HepG2 (cell line): ENCODE data around the gene NTM. TPM values are rescaled to one million over a fixed set of nuclear protein-coding genes. Genes with fewer than 3 reads are reported as not detected.

Experiments used
- ATAC-seq: fragments of 200-7000 bp; cut with Tn5 transposase; 3 replicates; pipeline ENCODE4 v1.9.1; 2020; ENCODE audit warnings: mild to moderate bottlenecking, moderate library complexity
- BruUV-seq: library from RNA; stranded (reverse); fragments of 400-500 nt; replicated peaks from 2 replicates; lab custom pipeline; 2021; lab: Mats Ljungman, UMichigan
- CTCF ChIA-PET: fragments of 300-600 bp; formaldehyde crosslinking; extraction: SDS; loops from one replicate; lab custom pipeline; 2021; ENCODE audit warnings: low total read pairs, inconsistent platforms, low intra/inter-chr PET ratio; lab: Yijun Ruan, JAX
- POLR2A ChIA-PET: fragments of 350-600 bp; sonication (Branson Sonifier 250); formaldehyde crosslinking; loops from one replicate; lab custom pipeline; 2020; ENCODE audit warnings: antibody characterized with exemption, inconsistent platforms; lab: Yijun Ruan, JAX
- DNase-seq: peaks from one replicate; pipeline ENCODE4 v3.0.0-alpha.2; 2015; ENCODE audit warnings: low spot score
- FAIRE-seq: peaks from 3 replicates; lab custom pipeline; 2011; peaks lifted over from hg19 to GRCh38; lab: Jason Lieb, UNC
- H2AFZ ChIP-seq: one replicate; pipeline ENCODE4 v1.6.1; 2011; ENCODE audit warnings: low read length, inconsistent platforms
- H3K27ac ChIP-seq: fragments of 300-600 bp; 3 replicates; pipeline ENCODE4 v1.8.0; 2011; ENCODE audit warnings: mixed run types, mild to moderate bottlenecking, mixed read lengths, low read length, inconsistent platforms; ENCODE audit not compliant: insufficient read depth; ENCODE audit errors: extremely low read length
- H3K27me3 ChIP-seq, 2 experiments: fragments of 200-600 bp in 1 of 2; 2 replicates in 1 of 2; 3 replicates in 1 of 2; pipeline versions ENCODE4 v1.6.0 to v1.8.0; 2011; ENCODE audit warnings: low read length in 2 of 2, mild to moderate bottlenecking in 2 of 2, moderate library complexity in 2 of 2, inconsistent platforms in 1 of 2; ENCODE audit not compliant: insufficient read depth in 2 of 2, control insufficient read depth in 1 of 2
- H3K36me3 ChIP-seq, 2 experiments: fragments of 200-600 bp in 1 of 2; replicated peaks in 1 of 2; 2 replicates in 1 of 2; 3 replicates in 1 of 2; pipeline versions ENCODE4 v1.5.1 to v1.8.0; 2011; ENCODE audit warnings: low read length in 2 of 2, inconsistent platforms in 1 of 2; ENCODE audit not compliant: insufficient read depth in 2 of 2, control insufficient read depth in 1 of 2
- H3K4me1 ChIP-seq: 2 replicates; pipeline ENCODE4 v1.5.1; 2012; ENCODE audit warnings: low read length, inconsistent platforms; ENCODE audit not compliant: insufficient read depth
- H3K4me2 ChIP-seq: 2 replicates; pipeline ENCODE4 v1.6.0; 2011; ENCODE audit warnings: low read depth, low read length, inconsistent platforms
- H3K4me3 ChIP-seq, 3 experiments: fragments of 200-600 bp in 1 of 3; sonication (generic), shearing (Covaris generic) in 1 of 3; replicated peaks in 1 of 3; 2 replicates each; pipeline ENCODE4 v1.5.1; 2011 to 2016; ENCODE audit warnings: low read length in 3 of 3, inconsistent platforms in 2 of 3, low read depth in 2 of 3, mild to moderate bottlenecking in 2 of 3, control low read depth in 1 of 3, mixed read lengths in 1 of 3; ENCODE audit not compliant: insufficient read depth in 1 of 3
- H3K79me2 ChIP-seq: one replicate; pipeline ENCODE4 v1.6.1; 2011; ENCODE audit warnings: low read length, inconsistent platforms; ENCODE audit not compliant: insufficient read depth
- H3K9ac ChIP-seq: 2 replicates; pipeline ENCODE4 v1.6.0; 2011; ENCODE audit warnings: mild to moderate bottlenecking, low read depth, low read length, inconsistent platforms; ENCODE audit not compliant: insufficient read depth
- H3K9me3 ChIP-seq: 2 replicates; pipeline ENCODE4 v1.5.1; 2012; ENCODE audit warnings: mild to moderate bottlenecking, low read length
- H4K20me1 ChIP-seq: 2 replicates; pipeline ENCODE4 v1.6.0; 2011; ENCODE audit warnings: inconsistent platforms, mild to moderate bottlenecking, low read length, moderate library complexity; ENCODE audit not compliant: insufficient read depth
- BRD4 ChIP-seq: sonication (generic); formaldehyde crosslinking; IDR thresholded peaks from 2 replicates; pipeline ENCODE4 v1.4.0; 2020; ENCODE audit warnings: missing genetic modification reagents
- FOSL2 ChIP-seq: sonication (generic); formaldehyde crosslinking; IDR thresholded peaks from 2 replicates; pipeline ENCODE4 v1.4.0; 2020; ENCODE audit warnings: missing genetic modification reagents
- FOXM1 ChIP-seq: sonication (generic); formaldehyde crosslinking; IDR thresholded peaks from 2 replicates; pipeline ENCODE4 v1.5.0; 2020; ENCODE audit warnings: missing genetic modification reagents
- HNRNPLL ChIP-seq: fragments of 200-400 bp; formaldehyde crosslinking; IDR thresholded peaks from 2 replicates; pipeline ENCODE4 v1.6.1; 2017; ENCODE audit warnings: mild to moderate bottlenecking, low read depth, low read length; ENCODE audit not compliant: poor library complexity, severe bottlenecking
- IKZF1 ChIP-seq: fragments of 450-650 bp; IDR thresholded peaks from 2 replicates; pipeline ENCODE4 v1.7.1; 2016
- IRX3 ChIP-seq: sonication (generic); formaldehyde crosslinking; IDR thresholded peaks from 2 replicates; pipeline ENCODE4 v1.8.1; 2023; ENCODE audit warnings: mild to moderate bottlenecking, low read depth, missing genetic modification reagents, borderline replicate concordance
- KAT7 ChIP-seq: IDR thresholded peaks from 2 replicates; pipeline ENCODE4 v1.6.1; 2018; ENCODE audit warnings: borderline replicate concordance, missing compliant biosample characterization
- KLF9 ChIP-seq: IDR thresholded peaks from 2 replicates; pipeline ENCODE4 v1.6.1; 2016; ENCODE audit warnings: low read depth
- MLLT10 ChIP-seq: sonication (generic); formaldehyde crosslinking; IDR thresholded peaks from 2 replicates; pipeline ENCODE4 v1.4.0; 2020; ENCODE audit warnings: missing genetic modification reagents
- NFE2L1 ChIP-seq: sonication (generic); formaldehyde crosslinking; IDR thresholded peaks from 2 replicates; pipeline ENCODE4 v1.4.0; 2020; ENCODE audit warnings: missing genetic modification reagents, mild to moderate bottlenecking, borderline replicate concordance
- SOX5 ChIP-seq: IDR thresholded peaks from 2 replicates; pipeline ENCODE4 v1.6.1; 2016; ENCODE audit warnings: borderline replicate concordance
- ZFAT ChIP-seq: sonication (generic); formaldehyde crosslinking; conservative IDR thresholded peaks from 2 replicates; pipeline ENCODE4 v1.8.1; 2023; ENCODE audit warnings: missing genetic modification reagents, inconsistent platforms
- ZFX ChIP-seq: sonication (generic); formaldehyde crosslinking; IDR thresholded peaks from 2 replicates; pipeline ENCODE4 v1.4.0; 2020; ENCODE audit warnings: mild to moderate bottlenecking, low read depth, missing genetic modification reagents, moderate library complexity
- ZNF317 ChIP-seq: sonication (generic); formaldehyde crosslinking; IDR thresholded peaks from 2 replicates; pipeline ENCODE4 v1.5.0; 2020; ENCODE audit warnings: mild to moderate bottlenecking, missing genetic modification reagents
- ZNF619 ChIP-seq: sonication (generic); formaldehyde crosslinking; IDR thresholded peaks from 2 replicates; pipeline ENCODE4 v1.4.0; 2020; ENCODE audit warnings: mild to moderate bottlenecking, missing genetic modification reagents
- ZNF841 ChIP-seq: sonication (generic); formaldehyde crosslinking; IDR thresholded peaks from 2 replicates; pipeline ENCODE4 v1.8.1; 2023; ENCODE audit warnings: missing genetic modification reagents, borderline replicate concordance
- WGBS: methylation state at CpG from one replicate; pipeline ENCODE4 v1.1.6; 2017; ENCODE audit warnings: low lambda C conversion rate; 5-methylcytosine and 5-hydroxymethylcytosine counted together
- in situ Hi-C: cut with HindIII; loops from 2 replicates; pipeline ENCODE4 v1.10.0; 2017; ENCODE audit warnings: low pct_unique_long_range_greater_than_20kb; ENCODE audit not compliant: extremely low pct_ligation_motif_present
- intact Hi-C: fragments of 100-400 bp; cut with micrococcal nuclease; formaldehyde crosslinking; loops from one replicate; pipeline ENCODE4 v1.10.0; 2022; ENCODE audit not compliant: unreplicated experiment
- polyA plus RNA-seq, 8 experiments: library from polyadenylated mRNA; depleted of rRNA in 3 of 8; stranded (reverse) in 7 of 8; unstranded in 1 of 8; fragments of >200 nt; fragmentation: Illumina TruSeq in 4 of 8; extraction: Trizol in 4 of 8; gene quantifications; 2 replicates each; pipeline versions ENCODE4 v1.2.1 to v1.2.3, GENCODE V29; 2011 to 2016; ENCODE audit warnings: low read depth in 4 of 8, missing spikeins in 1 of 8, mixed read lengths in 1 of 8; ENCODE audit not compliant: insufficient read depth in 1 of 8
- total RNA-seq, 5 experiments: library from RNA; depleted of rRNA; stranded (reverse); fragments of >200 nt; fragmentation: Illumina TruSeq; extraction: Trizol; gene quantifications; 2 replicates each; pipeline ENCODE4 v1.2.3, GENCODE V29; 2016; ENCODE audit warnings: low read depth in 1 of 5
- TF ChIP-seq, protein P1 (sequence below): sonication (generic); formaldehyde crosslinking; IDR thresholded peaks from 2 replicates; pipeline ENCODE4 v1.4.0; 2020; ENCODE audit warnings: missing genetic modification reagents
- TF ChIP-seq, protein P2 (sequence below): IDR thresholded peaks from 2 replicates; pipeline ENCODE4 v1.6.1; 2012; ENCODE audit warnings: low read length, improper control_type of control experiment
- TF ChIP-seq, protein P3 (sequence below): IDR thresholded peaks from 2 replicates; pipeline ENCODE4 v1.4.0; 2020; ENCODE audit warnings: mild to moderate bottlenecking, missing genetic modification reagents

Gene NTM
- total and polyA plus RNA-seq, 2 of the 13 experiments (the other 11 are each of a cell fraction or from before 2014, with no cell fraction given) = not detected

DNA sequence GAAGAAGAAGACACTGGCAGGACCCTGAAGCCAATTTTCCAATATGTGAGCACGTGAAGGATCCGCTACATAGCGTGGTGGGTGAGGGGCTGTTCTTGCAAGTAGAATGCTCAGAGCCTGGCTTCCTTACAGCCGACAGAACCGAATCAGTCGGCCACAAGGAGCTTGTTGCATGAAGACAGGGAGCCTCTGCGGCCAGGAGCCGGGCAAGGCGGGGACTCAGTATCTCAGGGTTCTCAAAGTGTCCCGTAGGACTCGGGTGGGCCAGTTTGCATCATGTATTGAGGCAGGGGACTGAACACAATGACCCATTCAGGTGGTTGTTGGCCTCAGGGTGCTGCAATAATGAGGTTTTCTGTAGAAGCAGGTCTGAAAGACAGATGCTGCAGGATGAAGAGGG, 289.5 kb downstream of the NTM start:
- DNase-seq (no peak), FAIRE-seq (no peak), ATAC-seq (no peak)
- no TSS peak for BruUV-seq
- POLR2A ChIA-PET = no interaction called here
- TF ChIP-seq FOXM1 (CRISPR knock-in tag) (no peak), MLLT10 (no peak), SOX5 (no peak), KLF9 (CRISPR knock-in tag) (no peak), ZNF841 (CRISPR knock-in tag) (no peak), HNRNPLL (no peak), ZFX (CRISPR knock-in tag) (no peak), BRD4 (CRISPR knock-in tag) (no peak), KAT7 (no peak), ZNF619 (CRISPR knock-in tag) (no peak), ZNF317 (CRISPR knock-in tag) (no peak), NFE2L1 (CRISPR knock-in tag) (no peak), FOSL2 (CRISPR knock-in tag) (no peak), ZFAT (no peak), IRX3 (CRISPR knock-in tag) (no peak), IKZF1 (no peak)
- TF ChIP-seq, protein P1, sequence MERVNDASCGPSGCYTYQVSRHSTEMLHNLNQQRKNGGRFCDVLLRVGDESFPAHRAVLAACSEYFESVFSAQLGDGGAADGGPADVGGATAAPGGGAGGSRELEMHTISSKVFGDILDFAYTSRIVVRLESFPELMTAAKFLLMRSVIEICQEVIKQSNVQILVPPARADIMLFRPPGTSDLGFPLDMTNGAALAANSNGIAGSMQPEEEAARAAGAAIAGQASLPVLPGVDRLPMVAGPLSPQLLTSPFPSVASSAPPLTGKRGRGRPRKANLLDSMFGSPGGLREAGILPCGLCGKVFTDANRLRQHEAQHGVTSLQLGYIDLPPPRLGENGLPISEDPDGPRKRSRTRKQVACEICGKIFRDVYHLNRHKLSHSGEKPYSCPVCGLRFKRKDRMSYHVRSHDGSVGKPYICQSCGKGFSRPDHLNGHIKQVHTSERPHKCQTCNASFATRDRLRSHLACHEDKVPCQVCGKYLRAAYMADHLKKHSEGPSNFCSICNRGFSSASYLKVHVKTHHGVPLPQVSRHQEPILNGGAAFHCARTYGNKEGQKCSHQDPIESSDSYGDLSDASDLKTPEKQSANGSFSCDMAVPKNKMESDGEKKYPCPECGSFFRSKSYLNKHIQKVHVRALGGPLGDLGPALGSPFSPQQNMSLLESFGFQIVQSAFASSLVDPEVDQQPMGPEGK (CRISPR knock-in tag) = no peak
- TF ChIP-seq, protein P2, sequence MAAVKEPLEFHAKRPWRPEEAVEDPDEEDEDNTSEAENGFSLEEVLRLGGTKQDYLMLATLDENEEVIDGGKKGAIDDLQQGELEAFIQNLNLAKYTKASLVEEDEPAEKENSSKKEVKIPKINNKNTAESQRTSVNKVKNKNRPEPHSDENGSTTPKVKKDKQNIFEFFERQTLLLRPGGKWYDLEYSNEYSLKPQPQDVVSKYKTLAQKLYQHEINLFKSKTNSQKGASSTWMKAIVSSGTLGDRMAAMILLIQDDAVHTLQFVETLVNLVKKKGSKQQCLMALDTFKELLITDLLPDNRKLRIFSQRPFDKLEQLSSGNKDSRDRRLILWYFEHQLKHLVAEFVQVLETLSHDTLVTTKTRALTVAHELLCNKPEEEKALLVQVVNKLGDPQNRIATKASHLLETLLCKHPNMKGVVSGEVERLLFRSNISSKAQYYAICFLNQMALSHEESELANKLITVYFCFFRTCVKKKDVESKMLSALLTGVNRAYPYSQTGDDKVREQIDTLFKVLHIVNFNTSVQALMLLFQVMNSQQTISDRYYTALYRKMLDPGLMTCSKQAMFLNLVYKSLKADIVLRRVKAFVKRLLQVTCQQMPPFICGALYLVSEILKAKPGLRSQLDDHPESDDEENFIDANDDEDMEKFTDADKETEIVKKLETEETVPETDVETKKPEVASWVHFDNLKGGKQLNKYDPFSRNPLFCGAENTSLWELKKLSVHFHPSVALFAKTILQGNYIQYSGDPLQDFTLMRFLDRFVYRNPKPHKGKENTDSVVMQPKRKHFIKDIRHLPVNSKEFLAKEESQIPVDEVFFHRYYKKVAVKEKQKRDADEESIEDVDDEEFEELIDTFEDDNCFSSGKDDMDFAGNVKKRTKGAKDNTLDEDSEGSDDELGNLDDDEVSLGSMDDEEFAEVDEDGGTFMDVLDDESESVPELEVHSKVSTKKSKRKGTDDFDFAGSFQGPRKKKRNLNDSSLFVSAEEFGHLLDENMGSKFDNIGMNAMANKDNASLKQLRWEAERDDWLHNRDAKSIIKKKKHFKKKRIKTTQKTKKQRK = no peak
- TF ChIP-seq, protein P3, sequence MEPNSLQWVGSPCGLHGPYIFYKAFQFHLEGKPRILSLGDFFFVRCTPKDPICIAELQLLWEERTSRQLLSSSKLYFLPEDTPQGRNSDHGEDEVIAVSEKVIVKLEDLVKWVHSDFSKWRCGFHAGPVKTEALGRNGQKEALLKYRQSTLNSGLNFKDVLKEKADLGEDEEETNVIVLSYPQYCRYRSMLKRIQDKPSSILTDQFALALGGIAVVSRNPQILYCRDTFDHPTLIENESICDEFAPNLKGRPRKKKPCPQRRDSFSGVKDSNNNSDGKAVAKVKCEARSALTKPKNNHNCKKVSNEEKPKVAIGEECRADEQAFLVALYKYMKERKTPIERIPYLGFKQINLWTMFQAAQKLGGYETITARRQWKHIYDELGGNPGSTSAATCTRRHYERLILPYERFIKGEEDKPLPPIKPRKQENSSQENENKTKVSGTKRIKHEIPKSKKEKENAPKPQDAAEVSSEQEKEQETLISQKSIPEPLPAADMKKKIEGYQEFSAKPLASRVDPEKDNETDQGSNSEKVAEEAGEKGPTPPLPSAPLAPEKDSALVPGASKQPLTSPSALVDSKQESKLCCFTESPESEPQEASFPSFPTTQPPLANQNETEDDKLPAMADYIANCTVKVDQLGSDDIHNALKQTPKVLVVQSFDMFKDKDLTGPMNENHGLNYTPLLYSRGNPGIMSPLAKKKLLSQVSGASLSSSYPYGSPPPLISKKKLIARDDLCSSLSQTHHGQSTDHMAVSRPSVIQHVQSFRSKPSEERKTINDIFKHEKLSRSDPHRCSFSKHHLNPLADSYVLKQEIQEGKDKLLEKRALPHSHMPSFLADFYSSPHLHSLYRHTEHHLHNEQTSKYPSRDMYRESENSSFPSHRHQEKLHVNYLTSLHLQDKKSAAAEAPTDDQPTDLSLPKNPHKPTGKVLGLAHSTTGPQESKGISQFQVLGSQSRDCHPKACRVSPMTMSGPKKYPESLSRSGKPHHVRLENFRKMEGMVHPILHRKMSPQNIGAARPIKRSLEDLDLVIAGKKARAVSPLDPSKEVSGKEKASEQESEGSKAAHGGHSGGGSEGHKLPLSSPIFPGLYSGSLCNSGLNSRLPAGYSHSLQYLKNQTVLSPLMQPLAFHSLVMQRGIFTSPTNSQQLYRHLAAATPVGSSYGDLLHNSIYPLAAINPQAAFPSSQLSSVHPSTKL (CRISPR knock-in tag) = no peak
- Histone ChIP-seq H3K79me2 (no peaks in the 10 kb centered on the region), H3K9me3 (no peaks in the 10 kb centered on the region), H3K27ac (no peak overlapping the region), H3K4me2 (no peak overlapping the region), H3K4me1 (no peaks in the 10 kb centered on the region), H3K9ac (no peak overlapping the region), H3K27me3 (peaks cover 5 to 52% of the 10 kb centered on the region in 2 experiments), H3K4me3 (no peak overlapping the region), H4K20me1 (no peaks in the 10 kb centered on the region), H2AFZ (no peak overlapping the region), H3K36me3 (no peaks in the 10 kb centered on the region)
- 33% methylated on average over 10 of the region's 11 CpGs for WGBS
- in situ Hi-C loops (no loop called here), intact Hi-C loops (no loop called here)
- CTCF ChIA-PET = no interaction called here
